Hepatocyte (in vitro differentiated cells): Measurements from ENCODE around the gene ZIM2.

Experiments used
- EZH2 ChIP-seq: fragments of 200-600 bp; sonication (generic); IDR thresholded peaks from 2 replicates; pipeline ENCODE4 v1.6.1; 2016; ENCODE audit warnings: antibody characterized with exemption, mild to moderate bottlenecking, borderline replicate concordance
- EZH2phosphoT487 ChIP-seq: fragments of 200-600 bp; sonication (generic); IDR thresholded peaks from one replicate; pipeline ENCODE4 v1.6.1; 2018; ENCODE audit warnings: antibody characterized with exemption, mild to moderate bottlenecking, low read depth, moderate library complexity; ENCODE audit not compliant: unreplicated experiment, severe bottlenecking
- TF ChIP-seq, protein P1 (sequence below): fragments of 200-600 bp; sonication (generic); IDR thresholded peaks from 2 replicates; pipeline ENCODE4 v1.5.1; 2016; ENCODE audit warnings: antibody characterized with exemption, mild to moderate bottlenecking; ENCODE audit not compliant: poor library complexity

DNA sequence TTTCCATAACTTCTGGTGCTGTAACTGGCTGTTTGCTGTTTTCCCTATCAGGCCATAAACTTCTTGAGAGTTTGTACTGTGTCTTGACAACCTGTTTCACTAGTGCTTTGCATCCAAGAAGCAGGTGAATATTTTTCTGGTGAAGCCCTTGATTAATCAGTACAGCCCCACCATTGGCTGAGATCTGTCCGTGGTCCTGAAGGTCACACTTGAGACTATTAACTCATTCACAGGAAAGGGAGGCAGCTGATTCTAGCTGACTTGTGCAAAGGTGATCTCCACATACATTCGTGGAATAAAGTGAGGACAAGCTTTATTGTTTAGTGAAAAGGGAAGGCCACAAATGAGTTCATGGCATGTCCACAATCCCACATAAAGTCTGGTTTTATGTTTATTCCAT, 107.5 kb downstream of the ZIM2 start:
- TF ChIP-seq EZH2phosphoT487 (no peak), EZH2 (no peak)
- TF ChIP-seq, protein P1, sequence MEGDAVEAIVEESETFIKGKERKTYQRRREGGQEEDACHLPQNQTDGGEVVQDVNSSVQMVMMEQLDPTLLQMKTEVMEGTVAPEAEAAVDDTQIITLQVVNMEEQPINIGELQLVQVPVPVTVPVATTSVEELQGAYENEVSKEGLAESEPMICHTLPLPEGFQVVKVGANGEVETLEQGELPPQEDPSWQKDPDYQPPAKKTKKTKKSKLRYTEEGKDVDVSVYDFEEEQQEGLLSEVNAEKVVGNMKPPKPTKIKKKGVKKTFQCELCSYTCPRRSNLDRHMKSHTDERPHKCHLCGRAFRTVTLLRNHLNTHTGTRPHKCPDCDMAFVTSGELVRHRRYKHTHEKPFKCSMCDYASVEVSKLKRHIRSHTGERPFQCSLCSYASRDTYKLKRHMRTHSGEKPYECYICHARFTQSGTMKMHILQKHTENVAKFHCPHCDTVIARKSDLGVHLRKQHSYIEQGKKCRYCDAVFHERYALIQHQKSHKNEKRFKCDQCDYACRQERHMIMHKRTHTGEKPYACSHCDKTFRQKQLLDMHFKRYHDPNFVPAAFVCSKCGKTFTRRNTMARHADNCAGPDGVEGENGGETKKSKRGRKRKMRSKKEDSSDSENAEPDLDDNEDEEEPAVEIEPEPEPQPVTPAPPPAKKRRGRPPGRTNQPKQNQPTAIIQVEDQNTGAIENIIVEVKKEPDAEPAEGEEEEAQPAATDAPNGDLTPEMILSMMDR, result no peak
